Left forelimb (tissue), 1 donor: ENCODE results near the gene HECW1.
"Not testable (repeated sequence)": the region's sequence is repeated elsewhere in the genome, so short reads cannot be mapped to it uniquely, and the experiment has no call there.

Experiments
- DNase-seq: peaks from one replicate; pipeline ENCODE4 v3.0.0-alpha.2; 2018; ENCODE audit warnings: low spot score

The HECW1 gene

GRCh38 chr7:43112459-43112940, at the start of gene HECW1:
Gene HECW1 (plus strand): TSS chr7:43112647. CDS start chr7:43243906, 131,259 bp downstream.
- no peak for DNase-seq

- DNase-seq = no peak
Observed at GRCh38 chr7:43071604-43072003, 40.8 kb upstream of the HECW1 start.

DNA sequence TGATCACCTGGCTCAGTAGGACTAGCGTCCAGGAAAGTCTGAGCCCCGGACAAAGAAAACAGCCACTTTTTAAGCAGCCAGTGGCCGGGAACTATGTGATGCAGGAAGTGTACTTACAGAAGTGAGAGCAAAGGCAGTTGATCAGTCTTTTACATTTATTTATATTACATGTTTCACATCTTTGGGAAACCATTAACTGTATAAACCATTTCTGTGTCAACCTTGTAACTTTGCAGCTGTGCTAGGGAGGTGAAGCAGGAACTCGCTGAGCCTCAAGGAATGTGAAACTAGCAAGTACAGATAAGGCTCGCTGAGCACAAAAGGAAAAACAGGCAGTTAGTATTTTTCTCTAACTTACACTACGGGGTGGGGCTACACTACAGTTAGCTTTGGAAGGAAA, 39.9 kb upstream of the HECW1 start:
- DNase-seq = no peak

DNA sequence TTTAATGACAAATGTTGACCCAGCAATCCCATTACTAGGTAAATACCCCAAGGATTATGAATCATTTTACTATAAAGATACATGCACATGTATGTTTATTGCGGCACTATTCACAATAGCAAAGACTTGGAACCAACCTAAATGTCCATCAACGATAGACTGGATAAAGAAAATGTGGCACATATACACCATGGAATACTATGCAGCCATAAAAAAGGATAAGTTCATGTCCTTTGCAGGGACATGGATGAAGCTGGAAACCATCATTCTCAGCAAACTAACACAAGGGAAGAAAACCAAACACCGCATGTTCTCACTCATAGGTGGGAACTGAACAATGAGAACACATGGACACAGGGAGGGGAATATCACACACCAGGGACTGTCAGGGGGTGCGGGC, 38.6 kb upstream of the HECW1 start:
- not testable (repeated sequence) for DNase-seq

DNA sequence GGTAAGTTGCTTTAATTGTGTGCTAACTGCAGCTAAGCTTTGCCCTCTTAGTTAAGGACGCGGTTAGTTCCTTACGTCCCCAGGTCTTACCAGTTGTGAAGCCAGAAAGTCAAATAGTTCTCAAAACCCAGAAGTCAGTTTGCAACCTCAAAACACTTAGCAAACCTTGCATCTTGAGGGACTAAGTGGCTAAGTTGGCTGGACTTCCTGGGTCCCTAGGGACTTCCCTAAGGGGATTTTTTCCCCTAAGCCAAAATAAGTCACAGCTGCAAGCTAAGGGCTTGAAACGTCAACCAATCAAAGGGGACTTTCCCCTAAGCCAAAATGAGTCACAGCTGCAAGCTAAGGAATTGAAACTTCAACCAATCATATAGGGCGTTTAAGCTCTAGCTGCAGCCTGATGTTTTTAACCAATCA, 36.2 kb upstream of the HECW1 start:
- no peak for DNase-seq

- DNase-seq = no peak
Observed at GRCh38 chr7:43076606-43077005, 35.8 kb upstream of the HECW1 start.

DNA sequence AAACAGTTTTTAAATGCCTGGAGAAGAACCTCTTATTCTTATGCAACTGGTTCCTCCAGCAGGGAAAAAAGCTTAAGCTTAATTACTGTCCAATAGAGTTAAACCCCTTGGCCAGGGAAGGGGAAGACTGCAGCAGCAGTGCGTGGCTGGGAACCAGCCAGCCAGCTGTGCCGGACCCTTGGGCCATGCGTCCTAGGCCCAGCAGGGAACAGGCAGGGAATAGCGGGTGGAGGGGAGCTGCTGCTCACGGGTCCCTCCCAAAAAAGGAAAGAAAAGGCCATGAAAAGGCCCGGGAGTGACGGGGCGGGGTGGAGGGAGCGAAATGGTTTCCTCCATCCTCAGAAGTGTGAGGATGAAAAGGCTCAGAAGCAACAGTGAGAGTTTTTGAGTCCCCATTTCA, 35.2 kb upstream of the HECW1 start:
- no peak for DNase-seq

DNA sequence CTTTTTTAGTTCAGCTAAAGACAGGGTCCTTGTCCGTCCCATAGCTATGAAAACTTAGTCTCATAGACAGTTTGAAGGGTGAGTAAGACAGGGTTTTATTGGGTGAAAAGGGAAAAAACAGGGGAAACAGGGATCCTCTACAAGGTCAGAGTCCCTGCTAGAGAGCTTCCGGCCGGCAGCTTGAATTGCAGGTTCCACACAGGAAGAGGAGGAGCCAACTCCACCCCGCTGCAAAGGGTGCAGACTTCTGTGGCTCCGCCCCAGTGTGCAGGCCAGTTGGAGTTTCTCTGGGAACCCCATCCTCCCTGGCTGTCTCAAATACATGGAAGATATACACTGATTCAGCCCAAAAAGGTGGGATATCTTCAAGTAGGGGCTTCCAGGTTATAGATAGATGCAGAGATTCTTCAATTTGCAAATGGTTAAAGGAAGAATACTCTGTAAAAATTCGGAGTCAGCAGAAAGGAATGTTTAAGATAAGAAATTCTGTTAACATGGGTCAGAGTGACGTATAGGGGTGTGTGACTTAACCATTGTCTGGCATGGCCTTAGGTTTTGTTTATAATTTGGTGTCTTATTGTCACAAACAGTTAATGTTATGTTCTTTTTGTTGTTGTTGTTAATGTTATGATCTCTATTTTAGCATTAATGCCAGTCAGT, 34.6 kb upstream of the HECW1 start:
- no peak for DNase-seq

- DNase-seq = no peak
Observed at GRCh38 chr7:43078794-43079193, 33.7 kb upstream of the HECW1 start.

GRCh38 chr7:43081603-43082002, 30.8 kb upstream of the HECW1 start:
- DNase-seq = no peak

GRCh38 chr7:43083106-43083505, 29.3 kb upstream of the HECW1 start:
- no peak for DNase-seq

DNA sequence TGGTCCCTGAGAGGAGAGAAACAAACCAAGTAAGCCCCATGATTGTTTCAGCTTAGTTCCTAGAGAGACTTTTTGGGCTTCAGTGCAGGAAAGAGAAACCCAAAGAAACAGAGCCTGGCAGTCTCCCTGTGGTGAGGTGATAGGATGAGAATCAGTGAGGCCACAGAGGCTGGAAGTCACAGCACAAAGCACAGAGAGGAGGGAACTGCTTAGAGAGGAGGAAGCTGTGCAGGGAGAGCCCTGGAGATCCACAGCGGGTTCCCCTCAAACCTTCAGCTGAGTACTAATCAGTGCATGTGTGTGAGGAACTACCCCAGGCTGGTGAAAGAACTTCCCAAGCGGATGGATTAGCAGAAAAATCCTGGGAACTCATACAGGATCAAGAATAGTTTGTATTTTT, 27.4 kb upstream of the HECW1 start:
- no peak for DNase-seq

DNA sequence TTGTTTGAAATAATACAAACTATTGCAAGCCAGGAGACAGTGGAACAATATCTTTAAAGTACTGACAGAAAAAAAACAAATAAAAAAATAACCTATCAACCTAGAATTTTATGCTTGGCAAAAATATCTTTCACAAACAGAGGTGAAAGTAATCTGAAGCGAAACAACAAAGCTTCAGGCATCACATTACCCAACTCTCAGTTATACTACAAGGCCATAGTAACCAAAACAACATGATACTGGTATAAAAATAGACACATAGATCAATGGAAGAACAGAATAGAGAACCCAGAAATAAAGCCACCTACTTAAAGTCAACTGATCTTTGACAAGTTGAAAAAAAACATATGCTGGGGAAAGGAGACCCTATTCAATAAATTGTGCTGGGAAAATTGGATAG, 26.5 kb upstream of the HECW1 start:
- no peak for DNase-seq

DNA sequence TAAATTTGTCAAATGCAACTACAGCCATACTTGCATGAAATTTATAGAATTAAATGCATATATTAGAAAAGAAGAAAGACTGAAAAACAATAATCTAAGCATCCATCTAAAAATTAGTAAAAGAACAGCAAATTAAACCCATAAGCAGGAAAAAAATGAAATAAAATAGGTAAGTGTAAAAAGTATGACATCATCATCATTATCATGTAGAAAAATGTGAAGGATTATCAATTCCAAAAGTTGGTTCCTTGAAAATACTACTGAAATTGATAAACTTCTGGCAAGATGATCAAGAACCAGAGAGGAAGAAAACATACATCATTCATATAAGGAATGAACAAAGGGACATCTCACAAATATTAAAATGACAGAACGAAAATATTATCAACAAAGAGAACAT, 19.6 kb upstream of the HECW1 start:
- no peak for DNase-seq

DNA sequence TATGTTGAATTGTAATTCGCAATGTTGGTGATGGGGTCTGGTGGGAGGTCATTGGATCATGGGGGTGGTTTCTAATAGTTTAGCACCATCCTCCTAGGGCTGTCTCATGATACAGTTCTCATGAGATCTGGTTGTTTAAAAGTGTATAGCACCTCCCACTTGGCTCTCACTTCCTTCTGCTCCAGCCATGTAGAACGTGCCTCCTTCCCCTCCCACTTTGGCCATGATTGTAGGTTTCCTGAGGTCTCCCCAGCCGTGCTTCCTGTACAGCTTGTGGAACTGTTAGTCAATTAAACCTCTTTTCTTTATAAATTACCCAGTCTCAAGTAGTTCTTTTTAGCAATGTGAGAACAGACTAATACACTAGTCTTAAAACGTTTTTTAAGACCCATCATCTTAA, 15.6 kb upstream of the HECW1 start:
- no peak for DNase-seq

DNA sequence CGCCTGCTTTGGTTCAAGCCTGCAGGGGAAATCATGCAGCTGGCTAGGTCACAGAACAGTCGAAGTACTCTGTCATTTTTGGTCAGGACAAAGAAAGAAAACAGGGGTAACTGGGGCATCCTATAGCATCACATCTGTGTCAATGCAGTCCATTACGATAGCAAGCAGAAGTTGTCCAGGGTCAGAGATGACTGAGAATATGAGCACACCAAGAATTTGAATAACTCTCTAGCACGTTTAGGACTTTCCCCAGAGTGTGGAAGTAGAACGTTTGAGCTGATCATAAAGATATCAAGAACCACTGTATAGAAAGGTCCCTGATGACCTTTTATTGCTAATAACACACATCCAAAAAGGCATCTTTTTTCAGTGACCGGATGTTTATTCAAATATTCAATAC, 12.7 kb upstream of the HECW1 start:
- DNase-seq = no peak

- no peak for DNase-seq
Observed at GRCh38 chr7:43104874-43105520, 7.5 kb upstream of the HECW1 start.

DNA sequence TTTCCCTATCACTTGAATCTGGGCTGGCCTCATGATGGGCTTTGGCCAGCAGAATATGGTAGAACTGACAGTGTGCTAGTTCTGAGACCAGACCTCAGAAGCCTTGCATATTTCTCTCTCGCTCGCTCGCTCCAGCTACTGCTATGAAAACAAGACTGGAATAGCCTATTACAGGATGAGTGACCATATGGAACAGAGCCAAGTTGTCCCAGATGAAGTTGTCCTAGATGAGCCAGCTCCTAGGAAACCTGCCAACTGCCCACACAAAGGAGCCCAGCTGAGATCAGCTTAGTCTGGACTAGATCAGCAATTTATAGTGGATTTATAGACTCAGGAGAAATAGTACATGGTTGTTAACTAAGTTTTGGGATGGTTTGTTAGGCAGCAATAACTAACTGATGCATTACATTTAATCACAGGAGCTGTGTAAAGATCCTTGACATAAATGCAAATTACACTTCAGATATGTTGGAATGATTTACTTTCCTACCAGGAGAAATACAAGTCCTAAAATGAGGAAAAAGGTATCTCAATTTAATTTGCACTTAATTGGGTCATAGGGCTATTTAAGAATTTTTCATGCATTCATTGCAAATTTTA, 6.8 kb upstream of the HECW1 start:
- no peak for DNase-seq

GRCh38 chr7:43108255-43109011, 4.0 kb upstream of the HECW1 start:
- no peak for DNase-seq

- DNase-seq = no peak
Observed at GRCh38 chr7:43110791-43111535, 1.5 kb upstream of the HECW1 start.

DNA sequence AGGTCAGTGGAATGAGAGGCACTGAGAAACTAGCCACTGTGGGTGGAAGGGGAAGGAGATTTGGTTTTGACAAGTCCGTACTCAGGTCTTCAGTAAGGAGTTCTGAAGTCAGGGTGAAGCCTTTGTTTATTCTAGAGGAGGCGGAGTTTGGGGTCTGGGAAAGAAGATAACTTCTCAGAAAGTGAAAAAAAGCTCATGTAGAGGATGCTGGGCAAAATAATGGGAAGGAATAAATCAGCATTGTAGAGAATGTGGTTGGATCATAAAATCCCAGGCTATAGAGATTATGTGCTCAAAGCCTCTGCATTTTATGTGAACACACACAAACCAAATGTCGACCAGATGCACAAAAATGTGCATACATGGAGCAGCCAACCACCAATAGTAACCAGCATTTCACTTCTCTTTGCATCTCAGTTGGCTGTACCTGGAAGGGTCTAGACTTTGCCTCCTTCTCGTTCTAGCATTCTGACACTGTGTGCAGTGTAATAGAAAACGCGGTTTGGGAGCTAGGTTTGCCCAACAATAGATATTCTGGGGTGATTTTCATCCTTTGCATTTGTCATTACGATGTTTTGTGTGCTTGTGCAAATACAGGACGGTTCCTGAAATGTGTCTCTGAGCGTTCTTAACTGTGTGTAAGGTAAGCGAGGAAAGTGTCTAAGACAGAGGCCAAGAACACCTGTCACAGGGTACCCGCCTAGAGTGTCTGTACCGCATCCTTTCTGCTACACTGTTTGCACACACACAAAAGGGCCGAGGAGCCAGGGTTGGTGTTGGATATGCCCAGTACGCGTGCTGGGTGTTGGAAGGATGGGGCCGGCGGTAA, 603 bp upstream of the HECW1 start:
- DNase-seq = no peak
